ENCODE results near the gene POLR3GL. TPM values are rescaled to one million over a fixed set of nuclear protein-coding genes. Genes with fewer than 3 reads are reported as not detected.
A peak's percentile ranks its signal among the peaks of the same experiment; 100 is the strongest.

Gene POLR3GL
- total RNA-seq, 1 donor from 2014 or later, result 22.9 TPM

DNA sequence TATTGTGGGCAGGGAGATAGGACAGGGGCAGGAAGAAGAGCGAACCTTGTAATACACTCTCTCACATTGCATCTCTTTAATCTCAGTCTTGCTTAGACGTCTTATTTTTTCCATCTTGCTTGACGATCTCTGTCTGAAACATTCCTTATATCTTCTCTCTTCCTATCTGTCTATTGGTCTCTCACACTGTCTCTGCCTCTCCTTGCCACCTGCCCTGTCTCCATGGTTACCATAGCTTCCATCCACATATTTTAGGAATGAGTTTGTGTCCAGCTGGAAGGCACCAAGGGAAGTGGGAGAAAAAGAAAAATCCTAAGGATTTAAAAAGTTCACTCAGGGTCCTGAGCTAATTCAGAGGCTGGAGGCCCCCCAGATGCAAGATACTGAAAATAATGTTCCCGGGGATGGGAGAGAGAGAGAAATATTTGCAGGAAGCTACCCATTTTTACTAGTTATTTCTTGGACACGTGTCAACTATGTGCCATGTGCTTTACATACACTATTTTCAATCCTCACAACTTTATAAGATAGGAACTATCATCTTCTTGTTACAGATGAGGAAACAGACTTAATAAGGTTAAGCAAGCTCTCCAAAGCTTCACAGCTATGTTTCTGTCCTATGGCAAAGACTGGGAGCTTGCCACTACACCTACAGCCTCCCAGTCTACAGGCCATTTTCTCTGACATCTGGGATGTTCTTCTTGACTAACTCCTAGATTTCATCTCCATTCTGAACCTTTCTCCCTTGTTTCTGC lies 1.0 kb upstream of the POLR3GL start:
- H3K4me3 ChIP-seq, result peak overlapping the region; percentile 81 to 92
- DNase-seq (ENCODE audit: low spot score in 2 of 2), result no peak
- no peaks in the 10 kb centered on the region for H3K36me3 ChIP-seq
- no peaks in the 10 kb centered on the region for H3K9me3 ChIP-seq
- no peaks in the 10 kb centered on the region for H3K27me3 ChIP-seq
- intact Hi-C loops (cut with DNase I), result loop anchor here (5.0 kb wide), 2 partner anchors 34 to 49 kb away; partner anchors contain the start of gene TXNIP
- peaks cover 17 to 39% of the 10 kb centered on the region in 2 donors for H3K4me1 ChIP-seq
- peak overlapping the region; percentile 96 to 97 for H3K27ac ChIP-seq
- TF ChIP-seq, protein P1, sequence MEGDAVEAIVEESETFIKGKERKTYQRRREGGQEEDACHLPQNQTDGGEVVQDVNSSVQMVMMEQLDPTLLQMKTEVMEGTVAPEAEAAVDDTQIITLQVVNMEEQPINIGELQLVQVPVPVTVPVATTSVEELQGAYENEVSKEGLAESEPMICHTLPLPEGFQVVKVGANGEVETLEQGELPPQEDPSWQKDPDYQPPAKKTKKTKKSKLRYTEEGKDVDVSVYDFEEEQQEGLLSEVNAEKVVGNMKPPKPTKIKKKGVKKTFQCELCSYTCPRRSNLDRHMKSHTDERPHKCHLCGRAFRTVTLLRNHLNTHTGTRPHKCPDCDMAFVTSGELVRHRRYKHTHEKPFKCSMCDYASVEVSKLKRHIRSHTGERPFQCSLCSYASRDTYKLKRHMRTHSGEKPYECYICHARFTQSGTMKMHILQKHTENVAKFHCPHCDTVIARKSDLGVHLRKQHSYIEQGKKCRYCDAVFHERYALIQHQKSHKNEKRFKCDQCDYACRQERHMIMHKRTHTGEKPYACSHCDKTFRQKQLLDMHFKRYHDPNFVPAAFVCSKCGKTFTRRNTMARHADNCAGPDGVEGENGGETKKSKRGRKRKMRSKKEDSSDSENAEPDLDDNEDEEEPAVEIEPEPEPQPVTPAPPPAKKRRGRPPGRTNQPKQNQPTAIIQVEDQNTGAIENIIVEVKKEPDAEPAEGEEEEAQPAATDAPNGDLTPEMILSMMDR (IDR thresholded peaks at IDR 0.05), result no peak

DNA sequence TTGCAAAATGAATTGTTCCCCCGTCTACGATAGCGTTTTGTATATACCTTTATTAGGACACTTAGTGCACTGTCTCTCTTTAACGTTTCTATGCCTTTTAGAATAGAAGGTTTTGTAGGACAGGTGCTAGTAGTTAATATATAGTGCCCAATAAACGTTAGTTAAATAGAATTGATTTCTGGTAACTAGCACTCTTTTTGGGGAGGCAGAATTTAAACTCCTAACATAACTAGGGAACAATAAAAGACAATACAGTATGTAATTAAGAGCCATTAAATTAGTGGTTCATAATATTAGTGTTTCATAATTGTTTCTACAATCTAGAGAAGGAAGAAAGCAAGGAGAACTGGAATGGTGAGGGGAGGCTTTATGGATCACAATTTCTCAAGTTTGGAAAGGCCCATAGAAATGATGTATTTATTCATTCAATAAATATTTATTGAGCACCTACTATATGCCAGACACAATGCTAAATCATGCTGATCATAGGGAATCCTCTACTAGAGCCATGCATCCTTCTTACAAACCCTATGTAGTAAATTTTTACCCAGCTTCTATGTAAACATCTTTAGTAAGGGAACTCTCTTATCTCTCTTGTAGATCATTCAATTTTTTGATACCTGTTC lies 742 bp downstream of the POLR3GL start:
- H3K9me3 ChIP-seq, result no peaks in the 10 kb centered on the region
- H3K27ac ChIP-seq, result peak overlapping the region; percentile 96 to 97
- TF ChIP-seq, protein P1 (IDR thresholded peaks at IDR 0.05), result no peak
- no peak for DNase-seq (ENCODE audit: low spot score in 2 of 2)
- no peaks in the 10 kb centered on the region for H3K27me3 ChIP-seq
- peaks cover 17 to 27% of the 10 kb centered on the region in 2 donors for H3K4me1 ChIP-seq
- H3K4me3 ChIP-seq, result peak overlapping the region; percentile 65 to 92
- intact Hi-C loops (cut with DNase I), result no loop called here
- H3K36me3 ChIP-seq, result no peaks in the 10 kb centered on the region

DNA sequence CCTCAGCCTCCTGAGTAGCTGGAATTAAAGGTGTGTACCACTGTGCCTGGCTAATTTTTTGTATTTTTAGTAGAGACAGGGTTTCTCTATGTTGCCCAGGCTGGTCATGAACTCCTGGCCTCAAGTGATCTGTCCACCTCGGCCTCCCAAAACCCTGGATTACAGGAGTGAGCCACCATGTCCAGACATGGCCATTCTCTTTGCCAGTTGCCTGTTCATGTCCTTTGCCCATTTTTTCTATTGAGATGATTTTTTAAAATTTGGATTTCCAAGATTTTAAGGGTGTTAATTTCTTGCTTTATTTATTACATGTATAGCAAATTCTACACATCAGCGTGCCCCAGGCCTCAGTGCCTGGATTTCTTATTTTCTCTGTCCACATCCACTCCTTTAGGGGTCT lies 2.8 kb downstream of the POLR3GL start:
- TF ChIP-seq, protein P1 (IDR thresholded peaks at IDR 0.05), result no peak
- intact Hi-C loops (cut with DNase I), result no loop called here
- no peak overlapping the region for H3K27ac ChIP-seq

DNA sequence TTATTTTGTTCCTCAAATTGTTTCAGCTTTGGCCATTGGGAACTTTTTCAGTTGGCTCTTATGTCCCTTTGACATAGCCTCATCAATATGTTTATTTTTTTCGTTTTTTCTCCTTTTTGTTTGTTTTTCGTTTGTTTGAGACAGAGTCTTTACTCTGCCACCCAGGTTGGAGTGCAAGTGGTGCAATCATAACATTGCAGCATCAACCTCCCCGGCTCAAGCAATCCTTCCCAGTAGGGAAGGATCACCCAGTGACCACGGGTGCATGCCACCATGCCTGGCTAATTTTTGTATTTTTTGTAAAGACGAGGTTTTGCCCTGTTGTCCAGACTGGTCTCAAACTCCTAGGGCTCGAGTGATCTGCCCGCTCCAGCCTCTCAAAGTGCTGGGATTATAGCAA lies 8.1 kb downstream of the POLR3GL start:
- intact Hi-C loops (cut with DNase I), result no loop called here
- Histone ChIP-seq H3K4me1 (peaks cover 0 to 4% of the 10 kb centered on the region in 2 donors), H3K4me3 (no peak overlapping the region), H3K9me3 (no peaks in the 10 kb centered on the region), H3K36me3 (peaks cover 0 to 3% of the 10 kb centered on the region in 2 donors), H3K27ac (no peak overlapping the region), H3K27me3 (no peaks in the 10 kb centered on the region)
- TF ChIP-seq, protein P1 (IDR thresholded peaks at IDR 0.05), result no peak
- DNase-seq (ENCODE audit: low spot score in 2 of 2), result no peak

More for the DNA sequence above, 2.8 kb downstream of the POLR3GL start:
- H3K9me3 ChIP-seq, result no peaks in the 10 kb centered on the region
- peaks cover 9 to 19% of the 10 kb centered on the region in 2 donors for H3K4me1 ChIP-seq
- DNase-seq (ENCODE audit: low spot score in 2 of 2), result no peak
- no peaks in the 10 kb centered on the region for H3K36me3 ChIP-seq
- no peaks in the 10 kb centered on the region for H3K27me3 ChIP-seq
- no peak overlapping the region for H3K4me3 ChIP-seq

DNA sequence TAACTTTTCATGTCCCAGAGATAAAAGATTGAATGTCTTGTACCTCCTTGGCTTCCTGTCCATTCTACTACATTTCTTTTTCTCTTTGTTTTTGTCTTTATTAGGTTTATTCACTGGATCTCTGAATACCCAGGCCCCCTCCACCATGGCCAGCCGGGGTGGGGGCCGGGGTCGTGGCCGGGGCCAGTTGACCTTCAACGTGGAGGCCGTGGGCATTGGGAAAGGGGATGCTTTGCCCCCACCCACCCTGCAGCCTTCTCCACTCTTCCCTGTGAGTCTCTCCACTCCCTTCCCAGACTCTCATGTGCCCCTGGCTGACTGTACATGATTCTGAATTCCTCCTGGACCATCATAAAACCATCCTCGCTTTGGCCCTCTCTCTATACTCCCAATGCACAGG lies 10.2 kb downstream of the POLR3GL start:
- Histone ChIP-seq H3K27ac (no peak overlapping the region), H3K9me3 (no peaks in the 10 kb centered on the region), H3K4me3 (no peak overlapping the region), H3K4me1 (peaks cover 14 to 23% of the 10 kb centered on the region in 2 donors), H3K36me3 (peaks cover 0 to 3% of the 10 kb centered on the region in 2 donors), H3K27me3 (no peaks in the 10 kb centered on the region)
- TF ChIP-seq, protein P1 (IDR thresholded peaks at IDR 0.05), result no peak
- DNase-seq (ENCODE audit: low spot score in 2 of 2), result peak in 1 of 2 donors; percentile 34
- intact Hi-C loops (cut with DNase I), result loop anchor here (5.0 kb wide), 1 partner anchor 82 kb away; no protein-coding TSS in a partner anchor
